Measurements from ENCODE around the gene ACSF2.

The ACSF2 gene

DNA sequence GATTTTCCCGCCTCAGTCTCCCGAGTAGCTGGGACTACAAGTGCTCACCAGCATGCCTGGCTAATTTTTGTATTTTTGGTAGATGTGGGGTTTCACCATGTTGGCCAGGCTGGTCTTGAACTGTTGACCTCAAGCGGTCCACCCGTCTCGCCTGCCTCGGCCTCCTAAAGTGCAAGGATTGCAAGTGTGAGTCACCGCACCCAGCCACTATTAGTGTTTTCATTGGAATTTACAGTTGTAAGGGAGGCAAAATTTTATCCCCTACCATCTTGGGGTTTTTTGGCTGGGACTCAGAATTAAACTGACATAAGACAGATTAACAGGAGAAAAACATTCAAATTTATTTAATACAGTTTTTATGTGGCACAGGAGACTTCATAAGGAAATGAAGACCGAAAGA is 69.9 kb downstream of the ACSF2 start:
- Histone ChIP-seq H3K4me1 (ENCODE audit: insufficient read depth, low read length) (no peaks in the 10 kb centered on the region), H3K4me2 (ENCODE audit: insufficient read depth, low read length) (no peak overlapping the region), H3K4me3 (ENCODE audit: low read depth in 1 of 2, low read length in 2 of 2) (no peak overlapping the region), H2AFZ (ENCODE audit: low read depth, low read length) (no peak overlapping the region), H3K27ac (ENCODE audit: low read length) (no peak overlapping the region), H3K36me3 (ENCODE audit: insufficient read depth, low read length) (no peaks in the 10 kb centered on the region), H3K9me3 (ENCODE audit: insufficient read depth, low read length, severe bottlenecking) (no peaks in the 10 kb centered on the region), H4K20me1 (ENCODE audit: insufficient read depth, low read length) (no peaks in the 10 kb centered on the region), H3K9ac (ENCODE audit: low read depth, low read length) (no peak overlapping the region), H3K27me3 (ENCODE audit: insufficient read depth, low read length, poor library complexity) (no peaks in the 10 kb centered on the region), H3K79me2 (ENCODE audit: insufficient read depth, low read length) (no peaks in the 10 kb centered on the region)
- ATAC-seq (ENCODE audit: insufficient read depth, low read depth) (no peak), DNase-seq (no peak)
- TF ChIP-seq CTCF (IDR thresholded peaks at IDR 0.05; ENCODE audit: borderline replicate concordance, extremely low read depth, low read length, poor library complexity, severe bottlenecking) (no peak), EZH2 (IDR thresholded peaks at IDR 0.05; ENCODE audit: borderline replicate concordance, low read depth, low read length, severe bottlenecking) (no peak)

DNA sequence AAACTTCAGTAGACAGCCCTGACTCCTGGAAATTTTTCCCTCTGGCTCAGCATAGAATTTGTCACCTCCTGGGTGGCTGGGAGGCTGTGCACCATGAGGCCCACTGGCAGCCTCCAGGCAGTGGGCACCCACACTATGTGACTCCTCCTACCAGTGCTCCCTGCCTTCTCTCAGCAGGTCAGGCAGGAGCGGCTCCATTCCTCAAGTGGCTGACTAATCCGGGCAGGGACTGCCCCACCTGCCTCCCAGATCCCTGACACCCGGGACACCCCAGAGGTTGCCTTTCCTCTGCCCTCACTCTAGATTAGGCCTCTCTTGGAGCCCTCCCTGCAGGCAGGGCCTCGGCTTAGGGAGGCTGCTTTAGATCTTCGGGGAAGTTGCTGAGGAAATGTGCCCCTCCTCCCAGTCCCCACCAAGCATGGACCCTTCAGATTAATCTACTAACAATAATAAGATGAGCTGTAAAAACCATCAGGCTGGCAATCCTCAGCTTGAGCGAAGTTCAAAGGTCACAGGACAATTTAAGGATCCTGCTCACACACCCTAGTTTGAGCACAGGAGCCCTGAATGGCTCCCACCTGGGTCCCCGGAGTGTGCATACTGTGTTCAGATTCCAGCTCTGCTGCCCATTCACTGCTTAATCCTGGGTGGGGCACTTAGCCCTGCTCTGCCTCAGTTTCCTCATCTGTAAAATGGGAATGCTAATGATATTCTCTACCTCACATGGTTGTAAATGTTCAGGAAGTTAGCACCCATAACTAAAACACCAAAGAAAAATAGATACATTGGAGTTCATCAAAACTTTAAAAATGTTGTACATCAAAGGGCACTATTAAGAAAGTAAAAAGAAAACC is 72.2 kb downstream of the ACSF2 start:
- no peaks in the 10 kb centered on the region for H3K4me1 ChIP-seq (ENCODE audit: insufficient read depth, low read length)
- no peaks in the 10 kb centered on the region for H3K79me2 ChIP-seq (ENCODE audit: insufficient read depth, low read length)
- DNase-seq = no peak
- no peak overlapping the region for H3K4me2 ChIP-seq (ENCODE audit: insufficient read depth, low read length)
- H4K20me1 ChIP-seq (ENCODE audit: insufficient read depth, low read length) = no peaks in the 10 kb centered on the region
- no peak overlapping the region for H3K27ac ChIP-seq (ENCODE audit: low read length)
- H3K27me3 ChIP-seq (ENCODE audit: insufficient read depth, low read length, poor library complexity) = no peaks in the 10 kb centered on the region
- H3K9me3 ChIP-seq (ENCODE audit: insufficient read depth, low read length, severe bottlenecking) = no peaks in the 10 kb centered on the region
- no peaks in the 10 kb centered on the region for H3K36me3 ChIP-seq (ENCODE audit: insufficient read depth, low read length)
- no peak overlapping the region for H2AFZ ChIP-seq (ENCODE audit: low read depth, low read length)
- H3K9ac ChIP-seq (ENCODE audit: low read depth, low read length) = no peak overlapping the region
- ATAC-seq (ENCODE audit: insufficient read depth, low read depth) = no peak
- TF ChIP-seq CTCF (IDR thresholded peaks at IDR 0.05; ENCODE audit: borderline replicate concordance, extremely low read depth, low read length, poor library complexity, severe bottlenecking) = no peak
- no peak for TF ChIP-seq EZH2 (IDR thresholded peaks at IDR 0.05; ENCODE audit: borderline replicate concordance, low read depth, low read length, severe bottlenecking)
- H3K4me3 ChIP-seq (ENCODE audit: low read depth in 1 of 2, low read length in 2 of 2) = no peak overlapping the region

- no peaks in the 10 kb centered on the region for H3K9me3 ChIP-seq (ENCODE audit: insufficient read depth, low read length, severe bottlenecking)
- H3K36me3 ChIP-seq (ENCODE audit: insufficient read depth, low read length) = no peaks in the 10 kb centered on the region
- no peaks in the 10 kb centered on the region for H3K79me2 ChIP-seq (ENCODE audit: insufficient read depth, low read length)
- H3K27ac ChIP-seq (ENCODE audit: low read length) = no peak overlapping the region
- ATAC-seq (ENCODE audit: insufficient read depth, low read depth) = no peak
- no peak overlapping the region for H3K4me2 ChIP-seq (ENCODE audit: insufficient read depth, low read length)
- no peaks in the 10 kb centered on the region for H4K20me1 ChIP-seq (ENCODE audit: insufficient read depth, low read length)
- peaks cover 3% of the 10 kb centered on the region for H3K27me3 ChIP-seq (ENCODE audit: insufficient read depth, low read length, poor library complexity)
- DNase-seq = no peak
- no peak overlapping the region for H2AFZ ChIP-seq (ENCODE audit: low read depth, low read length)
- H3K4me1 ChIP-seq (ENCODE audit: insufficient read depth, low read length) = 0 out of 2 replicates have a peak, but pooled peaks cover 2% of the 10 kb centered on the region
- H3K9ac ChIP-seq (ENCODE audit: low read depth, low read length) = no peak overlapping the region
- TF ChIP-seq EZH2 (IDR thresholded peaks at IDR 0.05; ENCODE audit: borderline replicate concordance, low read depth, low read length, severe bottlenecking) = no peak
- H3K4me3 ChIP-seq (ENCODE audit: low read depth in 1 of 2, low read length in 2 of 2) = no peak overlapping the region
Measured at GRCh38 chr17:50499270-50499669, 73.3 kb downstream of the ACSF2 start.

GRCh38 chr17:50499721-50500120 is 73.7 kb downstream of the ACSF2 start:
- Histone ChIP-seq H3K4me1 (ENCODE audit: insufficient read depth, low read length) (0 out of 2 replicates have a peak, but pooled peaks cover 6% of the 10 kb centered on the region), H3K27ac (ENCODE audit: low read length) (no peak overlapping the region), H3K4me3 (ENCODE audit: low read depth in 1 of 2, low read length in 2 of 2) (no peak overlapping the region), H3K9ac (ENCODE audit: low read depth, low read length) (no peak overlapping the region), H3K4me2 (ENCODE audit: insufficient read depth, low read length) (no peak overlapping the region), H3K9me3 (ENCODE audit: insufficient read depth, low read length, severe bottlenecking) (no peaks in the 10 kb centered on the region), H4K20me1 (ENCODE audit: insufficient read depth, low read length) (no peaks in the 10 kb centered on the region), H3K36me3 (ENCODE audit: insufficient read depth, low read length) (no peaks in the 10 kb centered on the region), H3K79me2 (ENCODE audit: insufficient read depth, low read length) (no peaks in the 10 kb centered on the region), H3K27me3 (ENCODE audit: insufficient read depth, low read length, poor library complexity) (peaks cover 3% of the 10 kb centered on the region), H2AFZ (ENCODE audit: low read depth, low read length) (no peak overlapping the region)
- TF ChIP-seq EZH2 (IDR thresholded peaks at IDR 0.05; ENCODE audit: borderline replicate concordance, low read depth, low read length, severe bottlenecking) (no peak), CTCF (IDR thresholded peaks at IDR 0.05; ENCODE audit: borderline replicate concordance, extremely low read depth, low read length, poor library complexity, severe bottlenecking) (no peak)
- ATAC-seq (ENCODE audit: insufficient read depth, low read depth) (no peak), DNase-seq (no peak)
